ENCODE measurements around the gene LRRN1. TPM values are rescaled to one million over a fixed set of nuclear protein-coding genes. Genes with fewer than 3 reads are reported as not detected.

Gene LRRN1
- polyA plus RNA-seq, 1 donor (not counting 4 experiments of a cell fraction or from before 2014, with no cell fraction given): 0.45 TPM

DNA sequence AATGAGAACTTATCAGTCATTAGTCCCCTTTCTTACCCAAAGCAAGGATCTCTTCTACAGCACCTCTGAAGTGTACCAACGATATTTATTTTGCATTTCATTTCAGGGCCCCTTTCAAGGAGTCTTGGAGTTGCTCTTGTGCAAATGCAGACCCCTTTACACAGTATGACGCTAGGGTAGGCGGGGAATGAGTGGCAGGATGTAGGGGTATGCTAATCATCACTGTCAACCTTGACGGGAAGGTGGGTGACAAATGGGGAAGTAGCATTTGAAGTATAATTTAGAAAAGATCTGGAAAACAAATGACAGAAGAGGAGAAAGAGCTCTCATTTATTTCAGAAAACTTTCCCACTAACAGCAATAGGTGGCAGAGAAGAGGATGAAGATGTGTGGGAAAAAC, 94.4 kb downstream of the LRRN1 start:
- Histone ChIP-seq H3K9ac (ENCODE audit: control insufficient read depth, extremely low read depth, insufficient read depth, low read length) (no peak overlapping the region), H3K4me3 (ENCODE audit: control insufficient read depth in 2 of 3, extremely low read depth in 1 of 3, insufficient read depth in 2 of 3, low read depth in 1 of 3, low read length in 3 of 3) (no peak overlapping the region), H3K9me1 (ENCODE audit: control insufficient read depth, extremely low read depth, insufficient read depth, low read length) (no peaks in the 10 kb centered on the region), H2AFZ (ENCODE audit: control insufficient read depth, low read length) (no peak overlapping the region), H3K4me2 (ENCODE audit: control insufficient read depth, extremely low read depth, insufficient read depth, low read depth, low read length) (no peak overlapping the region), H4K20me1 (ENCODE audit: control insufficient read depth, extremely low read depth, insufficient read depth, low read length) (no peaks in the 10 kb centered on the region), H3K36me3 (ENCODE audit: control insufficient read depth in 2 of 2, extremely low read depth in 1 of 2, insufficient read depth in 2 of 2, low read length in 2 of 2) (no peaks in the 10 kb centered on the region), H3K9me3 (ENCODE audit: control insufficient read depth, low read depth, low read length) (no peaks in the 10 kb centered on the region), H3K27ac (ENCODE audit: control insufficient read depth, insufficient read depth, low read length) (no peak overlapping the region), H3K27me3 (ENCODE audit: control insufficient read depth, extremely low read depth, insufficient read depth, low read length) (no peaks in the 10 kb centered on the region), H3K4me1 (ENCODE audit: control insufficient read depth, extremely low read depth, insufficient read depth, low read length) (no peaks in the 10 kb centered on the region), H3K79me2 (ENCODE audit: control insufficient read depth, insufficient read depth, low read length) (no peaks in the 10 kb centered on the region)
- no peak for DNase-seq (ENCODE audit: low read depth, low spot score)
- no peak for FAIRE-seq
- dilution Hi-C loops (cut with MboI; ENCODE audit: extremely low pct_ligation_motif_present, low sequenced_read_pairs): no loop called here
- TF ChIP-seq, protein P1, sequence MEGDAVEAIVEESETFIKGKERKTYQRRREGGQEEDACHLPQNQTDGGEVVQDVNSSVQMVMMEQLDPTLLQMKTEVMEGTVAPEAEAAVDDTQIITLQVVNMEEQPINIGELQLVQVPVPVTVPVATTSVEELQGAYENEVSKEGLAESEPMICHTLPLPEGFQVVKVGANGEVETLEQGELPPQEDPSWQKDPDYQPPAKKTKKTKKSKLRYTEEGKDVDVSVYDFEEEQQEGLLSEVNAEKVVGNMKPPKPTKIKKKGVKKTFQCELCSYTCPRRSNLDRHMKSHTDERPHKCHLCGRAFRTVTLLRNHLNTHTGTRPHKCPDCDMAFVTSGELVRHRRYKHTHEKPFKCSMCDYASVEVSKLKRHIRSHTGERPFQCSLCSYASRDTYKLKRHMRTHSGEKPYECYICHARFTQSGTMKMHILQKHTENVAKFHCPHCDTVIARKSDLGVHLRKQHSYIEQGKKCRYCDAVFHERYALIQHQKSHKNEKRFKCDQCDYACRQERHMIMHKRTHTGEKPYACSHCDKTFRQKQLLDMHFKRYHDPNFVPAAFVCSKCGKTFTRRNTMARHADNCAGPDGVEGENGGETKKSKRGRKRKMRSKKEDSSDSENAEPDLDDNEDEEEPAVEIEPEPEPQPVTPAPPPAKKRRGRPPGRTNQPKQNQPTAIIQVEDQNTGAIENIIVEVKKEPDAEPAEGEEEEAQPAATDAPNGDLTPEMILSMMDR (optimal IDR thresholded peaks at IDR 0.05 in 1 of 3, IDR thresholded peaks at IDR 0.05 in 1 of 3, conservative IDR thresholded peaks at IDR 0.05 in 1 of 3; ENCODE audit: extremely low read depth in 1 of 3, insufficient read depth in 2 of 3, low read length in 3 of 3): no peak
- no peak for TF ChIP-seq EZH2 (IDR thresholded peaks at IDR 0.05; ENCODE audit: low read length)
